K562 (cell line): Measurements from ENCODE around the gene TBC1D17. TPM values are rescaled to one million over a fixed set of nuclear protein-coding genes. Genes with fewer than 3 reads are reported as not detected.

Source experiments
- AFF4 ChIP-seq: sonication (generic); formaldehyde crosslinking; IDR thresholded peaks from 2 replicates; pipeline ENCODE4 v1.8.0; 2023; ENCODE audit warnings: mild to moderate bottlenecking, missing genetic modification reagents
- CAMTA2 ChIP-seq: fragments of 250-450 bp; sonication (Bioruptor Pico); conservative IDR thresholded peaks from 2 replicates; pipeline ENCODE4 v1.5.1; 2022
- CTBP1 ChIP-seq: fragments of 450-650 bp; IDR thresholded peaks from 2 replicates; pipeline ENCODE4 v1.6.1; 2016; ENCODE audit warnings: borderline replicate concordance
- ELF2 ChIP-seq: fragments of 250-450 bp; sonication (Bioruptor Pico); IDR thresholded peaks from 2 replicates; pipeline ENCODE4 v1.5.0; 2021; ENCODE audit warnings: mild to moderate bottlenecking
- FOXM1 ChIP-seq, 2 experiments: fragments of 450-650 bp in 1 of 2; sonication (generic) in 1 of 2; formaldehyde crosslinking in 1 of 2; IDR thresholded peaks; 2 replicates each; pipeline versions ENCODE4 v1.6.1 to v1.9.0; 2017 to 2022; ENCODE audit warnings: low read depth in 2 of 2, mild to moderate bottlenecking in 2 of 2, missing genetic modification reagents in 1 of 2, moderate library complexity in 1 of 2
- HDAC3 ChIP-seq: fragments of 450-650 bp; IDR thresholded peaks from 2 replicates; pipeline ENCODE4 v1.6.1; 2018; ENCODE audit warnings: borderline replicate concordance, mild to moderate bottlenecking, moderate library complexity; ENCODE audit not compliant: partially characterized antibody
- HDAC8 ChIP-seq: fragments of 450-650 bp; IDR thresholded peaks from 2 replicates; pipeline ENCODE4 v1.6.1; 2016; ENCODE audit warnings: mild to moderate bottlenecking, missing genetic modification characterization, moderate library complexity, missing compliant biosample characterization
- KDM4B ChIP-seq, 2 experiments: fragments of 450-650 bp in 1 of 2; sonication (generic) in 1 of 2; IDR thresholded peaks; 2 replicates each; pipeline ENCODE4 v1.6.1; 2016 to 2017; ENCODE audit warnings: borderline replicate concordance in 2 of 2, antibody characterized with exemption in 1 of 2, low read depth in 1 of 2, mild to moderate bottlenecking in 1 of 2
- NFE2L1 ChIP-seq: fragments of 450-650 bp; IDR thresholded peaks from 2 replicates; pipeline ENCODE4 v1.6.1; 2016; ENCODE audit warnings: missing genetic modification characterization, low read depth, mild to moderate bottlenecking, missing compliant biosample characterization, moderate library complexity, borderline replicate concordance
- PHB ChIP-seq: fragments of 250-450 bp; sonication (Bioruptor Pico); IDR thresholded peaks from 2 replicates; pipeline ENCODE4 v1.5.0; 2021
- POLR2G ChIP-seq: fragments of 200-400 bp; formaldehyde crosslinking; IDR thresholded peaks from 2 replicates; pipeline ENCODE4 v1.6.1; 2017; ENCODE audit warnings: low read depth, mild to moderate bottlenecking, antibody characterized with exemption, low read length, moderate library complexity
- RNF219 ChIP-seq: fragments of 250-450 bp; sonication (Bioruptor Pico); IDR thresholded peaks from 2 replicates; pipeline ENCODE4 v1.5.0; 2022; ENCODE audit warnings: mild to moderate bottlenecking
- SMAD4 ChIP-seq: fragments of 250-450 bp; sonication (Bioruptor Pico); conservative IDR thresholded peaks from 2 replicates; pipeline ENCODE4 v1.8.0; 2021; ENCODE audit warnings: inconsistent platforms, mild to moderate bottlenecking, moderate library complexity
- STAT5A ChIP-seq: IDR thresholded peaks from 2 replicates; pipeline ENCODE4 v1.6.1; 2012; ENCODE audit warnings: low read length, inconsistent platforms, borderline replicate concordance
- TRIM24 ChIP-seq, 2 experiments: fragments of 450-650 bp; IDR thresholded peaks; 2 replicates each; pipeline ENCODE4 v1.6.1; 2016
- ZEB2 ChIP-seq: fragments of 450-650 bp; IDR thresholded peaks from 2 replicates; pipeline ENCODE4 v1.6.1; 2016
- ZNF134 ChIP-seq: fragments of 250-450 bp; sonication (Bioruptor Pico); conservative IDR thresholded peaks from 2 replicates; pipeline ENCODE4 v1.4.0; 2020
- ZNF175 ChIP-seq: fragments of 200-800 bp; sonication (Bioruptor generic); IDR thresholded peaks from 2 replicates; pipeline ENCODE4 v1.6.1; 2016; ENCODE audit warnings: low read depth, mild to moderate bottlenecking, missing genetic modification characterization, missing compliant biosample characterization
- ZNF311 ChIP-seq: fragments of 250-450 bp; sonication (Bioruptor Pico); IDR thresholded peaks from 2 replicates; pipeline ENCODE4 v1.4.0; 2020; ENCODE audit warnings: mild to moderate bottlenecking, moderate library complexity
- ZNF384 ChIP-seq: IDR thresholded peaks from 2 replicates; pipeline ENCODE4 v1.6.1; 2012; ENCODE audit warnings: low read depth, low read length, improper control_type of control experiment
- ZNF583 ChIP-seq: fragments of 250-450 bp; sonication (Bioruptor Pico); IDR thresholded peaks from 2 replicates; pipeline ENCODE4 v1.4.0; 2020
- polyA plus RNA-seq, 8 experiments: library from polyadenylated mRNA; depleted of rRNA in 4 of 8; stranded (reverse) in 5 of 8; unstranded in 3 of 8; fragments of >200 nt; fragmentation: Nextera tagmentation in 2 of 8; fragmentation: Illumina TruSeq in 1 of 8; extraction: Ambion mirVana in 2 of 8; extraction: Trizol in 1 of 8; gene quantifications; 2 replicates each; pipeline versions ENCODE4 v1.2.1 to v1.2.3, GENCODE V29; 2011 to 2014; ENCODE audit warnings: inconsistent platforms in 1 of 8, missing spikeins in 1 of 8
- total RNA-seq, 7 experiments: library from RNA; depleted of rRNA in 6 of 7; stranded (reverse); fragments of >200 nt in 6 of 7; fragmentation: Illumina TruSeq in 2 of 7; extraction: Trizol in 2 of 7; gene quantifications; 2 replicates each; pipeline versions ENCODE4 v1.2.1 to v1.2.3, GENCODE V29; 2011 to 2021; ENCODE audit warnings: low replicate concordance in 1 of 7
- TF ChIP-seq, protein P1 (sequence below): fragments of 250-450 bp; sonication (Bioruptor Pico); IDR thresholded peaks from 2 replicates; pipeline ENCODE4 v1.9.0; 2021; ENCODE audit warnings: mild to moderate bottlenecking

TBC1D17 gene
- total and polyA plus RNA-seq, 9 of the 15 experiments (the other 6 are each of a cell fraction or from before 2014, with no cell fraction given): 0.42 to 16.0 (median 3.8) TPM

DNA sequence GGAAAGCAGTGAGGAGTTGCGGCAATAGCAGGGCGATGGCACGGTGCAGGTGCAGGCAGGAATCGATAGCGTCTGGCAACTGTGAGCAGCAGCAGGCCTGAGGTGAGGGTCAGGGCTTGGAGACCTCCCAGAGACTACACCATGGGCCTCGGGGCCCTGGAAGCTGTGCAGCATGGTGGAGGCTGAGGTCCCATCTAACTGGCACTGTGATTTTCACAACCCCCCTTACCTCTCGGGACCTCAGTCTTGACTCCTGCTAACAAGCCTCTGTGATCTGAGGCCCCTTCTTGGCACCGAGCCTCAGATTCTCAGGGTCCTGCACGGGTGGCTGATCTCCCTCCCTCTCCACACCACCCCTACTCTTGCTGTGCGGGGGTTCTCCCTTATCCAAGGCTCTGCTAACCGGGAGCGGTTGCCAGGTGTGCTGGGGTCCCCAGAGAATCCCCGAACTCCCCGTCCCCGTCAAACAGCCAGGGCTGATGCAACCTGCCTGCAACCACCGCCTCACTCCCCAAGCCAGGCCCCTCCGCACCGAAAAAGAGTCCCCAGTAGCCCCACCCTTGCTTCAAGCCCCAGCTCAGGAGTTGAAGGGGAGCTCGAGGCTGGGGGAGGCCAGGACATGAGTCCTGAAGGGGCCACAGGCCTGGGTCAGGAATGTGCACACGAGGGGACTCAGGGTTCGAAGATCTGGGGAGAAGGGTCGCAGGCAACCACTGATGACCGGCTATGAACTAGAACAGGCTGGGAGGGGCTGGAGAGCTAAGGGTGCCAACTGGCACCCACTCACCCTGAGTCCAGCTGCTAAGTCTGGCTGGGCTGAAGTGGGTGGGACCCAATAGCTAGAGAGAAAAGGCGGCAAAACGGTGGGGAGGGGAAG, 46.7 kb downstream of the TBC1D17 start (continued):
- TF ChIP-seq, protein P1, sequence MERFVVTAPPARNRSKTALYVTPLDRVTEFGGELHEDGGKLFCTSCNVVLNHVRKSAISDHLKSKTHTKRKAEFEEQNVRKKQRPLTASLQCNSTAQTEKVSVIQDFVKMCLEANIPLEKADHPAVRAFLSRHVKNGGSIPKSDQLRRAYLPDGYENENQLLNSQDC (CRISPR knock-in tag): no peak
- peak; percentile 85 for TF ChIP-seq ZNF175 (CRISPR knock-in tag)
- TF ChIP-seq FOXM1 (IDR thresholded peaks at IDR 0.05; ENCODE audit: low read depth): no peak
- no peak for TF ChIP-seq FOXM1 (CRISPR knock-in tag; IDR thresholded peaks at IDR 0.05; ENCODE audit: low read depth)
- TF ChIP-seq HDAC3: peak; percentile 34
- TF ChIP-seq STAT5A: no peak
- TF ChIP-seq PHB (CRISPR knock-in tag): 0 out of 2 replicates have a peak, but pooled peaks have one; percentile 48
- TF ChIP-seq TRIM24 (IDR thresholded peaks at IDR 0.05): peak; percentile 89 to 93
- TF ChIP-seq NFE2L1: peak; percentile 27; the same call in 1 of the 2 replicates
- TF ChIP-seq POLR2G: peak; percentile 71
- peak; percentile 67; the same call in 1 of the 2 replicates for TF ChIP-seq AFF4
- TF ChIP-seq SMAD4 (CRISPR knock-in tag): peak; percentile 96
- TF ChIP-seq CTBP1: peak; percentile 53
- TF ChIP-seq KDM4B (IDR thresholded peaks at IDR 0.05; ENCODE audit: borderline replicate concordance in 2 of 2, low read depth in 1 of 2): 0 out of 4 replicates have a peak, but pooled peaks of 1 of the 2 experiments have one; percentile 22
- 0 out of 2 replicates have a peak, but pooled peaks have one; percentile 21 for TF ChIP-seq ZNF384
- peak; percentile 54; the same call in 1 of the 2 replicates for TF ChIP-seq ZNF583
- no peak for TF ChIP-seq ELF2 (CRISPR knock-in tag)
- TF ChIP-seq ZEB2: peak; percentile 55; the same call in 1 of the 2 replicates
- TF ChIP-seq RNF219 (CRISPR knock-in tag): peak; percentile 8; the same call in 1 of the 2 replicates
- TF ChIP-seq ZNF134 (CRISPR knock-in tag): peak; percentile 56
- TF ChIP-seq HDAC8: peak; percentile 7
- TF ChIP-seq ZNF311 (CRISPR knock-in tag): 0 out of 2 replicates have a peak, but pooled peaks have one; percentile 10
- no peak for TF ChIP-seq CAMTA2 (CRISPR knock-in tag)
